Adrenal gland (tissue), 12 donors: ENCODE measurements around the gene CEP104. TPM values are rescaled to one million over a fixed set of nuclear protein-coding genes. Genes with fewer than 3 reads are reported as not detected.
"Not testable (repeated sequence)": the region's sequence is repeated elsewhere in the genome, so short reads cannot be mapped to it uniquely, and the experiment has no call there.

ENCODE experiments used
- DNase-seq, 7 donors: peaks; one replicate each; pipeline ENCODE4 v3.0.0-alpha.2; 2019 to 2020
- H3K27ac ChIP-seq, 5 donors: fragments of 200-600 bp; sonication (generic) in 4 of 5; 1 replicate in 3 of 5; 2 replicates in 2 of 5; pipeline versions ENCODE4 v1.5.1 to v1.8.0; 2016 to 2020; ENCODE audit warnings: mild to moderate bottlenecking in 1 of 5
- H3K27me3 ChIP-seq: fragments of 200-600 bp; 2 replicates; pipeline ENCODE4 v1.8.0; 2021
- H3K36me3 ChIP-seq, 2 donors: fragments of 200-600 bp; replicated peaks in 1 of 2; 1 replicate in 1 of 2; 2 replicates in 1 of 2; pipeline versions ENCODE4 v1.5.1 to v1.8.0; 2018 to 2022
- H3K4me1 ChIP-seq, 2 donors: fragments of 200-600 bp; replicated peaks in 1 of 2; 1 replicate in 1 of 2; 2 replicates in 1 of 2; pipeline versions ENCODE4 v1.5.1 to v1.8.0; 2018 to 2021
- H3K4me3 ChIP-seq, 4 donors: fragments of 200-600 bp; sonication (generic) in 3 of 4; one replicate each; pipeline ENCODE4 v1.5.1; 2016 to 2018
- H3K9me3 ChIP-seq, 3 donors: fragments of 200-600 bp; sonication (generic) in 1 of 3; replicated peaks in 1 of 3; 1 replicate in 2 of 3; 2 replicates in 1 of 3; pipeline versions ENCODE4 v1.5.1 to v1.8.0; 2016 to 2021
- POLR2A ChIP-seq, 2 donors: fragments of 450-650 bp; IDR thresholded peaks; one replicate each; pipeline ENCODE4 v1.6.1; 2017; ENCODE audit warnings: antibody characterized with exemption in 2 of 2, mild to moderate bottlenecking in 2 of 2, moderate library complexity in 1 of 2
- WGBS, 4 donors: extraction: QIAGEN DNeasy Blood & Tissue Kit in 2 of 4; methylation state at CpG; one replicate each; pipeline versions ENCODE4 v1.1.5 to v1.1.7; 2013 to 2017; 5-methylcytosine and 5-hydroxymethylcytosine counted together
- intact Hi-C, 2 donors: fragments of 100-400 bp; cut with DNase I; formaldehyde crosslinking; loops; one replicate each; pipeline versions ENCODE4 v1.14.1 to v1.15.0; 2022 to 2023
- polyA plus RNA-seq, 3 donors: library from polyadenylated mRNA; stranded (reverse); fragments of 200-250 nt in 2 of 3; fragments of 350-450 nt in 1 of 3; fragmentation: Illumina TruSeq in 1 of 3; extraction: RNeasy Lipid Tissue Mini Kit (QIAGEN cat#74804) in 1 of 3; gene quantifications; one replicate each; pipeline ENCODE4 v1.2.3, GENCODE V29; 2013 to 2014
- total RNA-seq, 9 donors: library from RNA; depleted of rRNA in 4 of 9; stranded (reverse); fragments of >200 nt in 4 of 9; fragments of 120-200 nt in 1 of 9; fragmentation: NEBNext Ultra II Directional in 1 of 9; extraction: Animal tissue kit (Norgen Biotek cat#: 25700) in 1 of 9; gene quantifications; one replicate each; pipeline versions ENCODE4 v1.1.0 to v1.2.4, GENCODE V29; 2013 to 2023
- TF ChIP-seq, protein P1 (sequence below), 6 experiments: fragments of 450-650 bp in 4 of 6; fragments of 200-600 bp in 2 of 6; sonication (generic) in 1 of 6; IDR thresholded peaks; 1 replicate in 5 of 6; 2 replicates in 1 of 6; pipeline versions ENCODE4 v1.5.1 to v1.8.0; 2016 to 2021; ENCODE audit warnings: antibody characterized with exemption in 6 of 6, mild to moderate bottlenecking in 2 of 6, moderate library complexity in 1 of 6
- donor health status: healthy with polysubstance abuse.
- donor health status: Bipolar disorder and iron deficiency.
- donor health status: DM: yes; HTN: yes; CAD: no.
- donor health status: DM: no; HTN: no; CAD: no.
- donor health status: DM: no; HTN: no; CAD: no.
- donor health status: DM: yes; HTN: yes; CAD: no.

CEP104 gene
- total and polyA plus RNA-seq, 12 donors: 13.6 to 80.9 (median 38.1) TPM

DNA sequence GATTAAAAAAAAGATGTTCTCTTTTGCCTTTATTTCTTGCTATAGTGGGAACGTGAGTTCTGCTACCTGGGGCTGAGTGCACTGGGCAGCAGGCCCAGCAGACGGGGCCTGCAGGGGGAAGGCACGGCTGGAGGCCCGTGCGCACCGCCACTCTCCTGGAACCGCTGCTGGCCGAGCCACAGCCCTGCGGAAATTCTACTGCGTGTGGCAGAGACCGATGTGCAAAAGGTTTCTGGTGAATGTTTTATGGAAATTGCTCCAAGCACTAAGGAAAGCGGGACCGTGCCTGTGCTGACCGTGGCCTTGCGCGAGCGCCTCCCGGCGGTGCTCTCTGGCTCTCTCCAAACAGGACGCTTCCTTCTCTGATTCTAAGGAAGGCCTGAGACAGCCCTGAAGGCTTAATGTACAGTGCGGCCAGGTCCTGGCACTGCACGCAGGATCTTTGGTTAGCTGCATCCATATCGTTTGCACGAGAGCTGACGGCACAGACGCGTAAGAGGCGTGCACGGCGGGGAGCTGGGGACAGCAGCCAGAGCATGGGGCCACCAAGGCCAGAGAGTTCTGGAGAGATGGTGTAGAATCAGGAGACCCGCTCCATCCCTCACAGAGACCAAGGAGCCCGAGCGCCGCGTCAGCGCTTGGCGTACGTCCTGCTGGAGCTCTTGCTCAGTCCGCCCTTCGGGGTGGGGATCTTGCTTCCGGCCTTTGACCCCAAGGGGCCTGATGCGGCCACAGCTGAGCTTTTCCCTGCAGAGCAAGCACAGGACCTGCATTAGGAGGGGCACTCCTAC lies 42.0 kb downstream of the CEP104 start:
- TF ChIP-seq POLR2A (IDR thresholded peaks at IDR 0.05): no peak
- TF ChIP-seq, protein P1, sequence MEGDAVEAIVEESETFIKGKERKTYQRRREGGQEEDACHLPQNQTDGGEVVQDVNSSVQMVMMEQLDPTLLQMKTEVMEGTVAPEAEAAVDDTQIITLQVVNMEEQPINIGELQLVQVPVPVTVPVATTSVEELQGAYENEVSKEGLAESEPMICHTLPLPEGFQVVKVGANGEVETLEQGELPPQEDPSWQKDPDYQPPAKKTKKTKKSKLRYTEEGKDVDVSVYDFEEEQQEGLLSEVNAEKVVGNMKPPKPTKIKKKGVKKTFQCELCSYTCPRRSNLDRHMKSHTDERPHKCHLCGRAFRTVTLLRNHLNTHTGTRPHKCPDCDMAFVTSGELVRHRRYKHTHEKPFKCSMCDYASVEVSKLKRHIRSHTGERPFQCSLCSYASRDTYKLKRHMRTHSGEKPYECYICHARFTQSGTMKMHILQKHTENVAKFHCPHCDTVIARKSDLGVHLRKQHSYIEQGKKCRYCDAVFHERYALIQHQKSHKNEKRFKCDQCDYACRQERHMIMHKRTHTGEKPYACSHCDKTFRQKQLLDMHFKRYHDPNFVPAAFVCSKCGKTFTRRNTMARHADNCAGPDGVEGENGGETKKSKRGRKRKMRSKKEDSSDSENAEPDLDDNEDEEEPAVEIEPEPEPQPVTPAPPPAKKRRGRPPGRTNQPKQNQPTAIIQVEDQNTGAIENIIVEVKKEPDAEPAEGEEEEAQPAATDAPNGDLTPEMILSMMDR (IDR thresholded peaks at IDR 0.05): no peak
- Histone ChIP-seq H3K36me3 (peaks cover 0 to 30% of the 10 kb centered on the region in 2 donors), H3K9me3 (no peaks in the 10 kb centered on the region), H3K4me3 (no peak overlapping the region), H3K4me1 (no peaks in the 10 kb centered on the region), H3K27ac (no peak overlapping the region), H3K27me3 (no peaks in the 10 kb centered on the region)
- no peak for DNase-seq
- WGBS, 4 donors: 90 to 97% (median 92%) methylated on average over 27 to 42 of the region's 42 CpGs
- intact Hi-C loops: no loop called here

GRCh38 chr1:3814065-3814464 lies 42.9 kb downstream of the CEP104 start:
- Histone ChIP-seq H3K27ac (no peak overlapping the region), H3K9me3 (no peaks in the 10 kb centered on the region), H3K36me3 (peaks cover 0 to 27% of the 10 kb centered on the region in 2 donors), H3K27me3 (no peaks in the 10 kb centered on the region), H3K4me3 (no peak overlapping the region), H3K4me1 (no peaks in the 10 kb centered on the region)
- no peak for DNase-seq
- intact Hi-C loops: no loop called here
- no peak for TF ChIP-seq POLR2A (IDR thresholded peaks at IDR 0.05)
- TF ChIP-seq, protein P1 (IDR thresholded peaks at IDR 0.05): no peak
- 93 to 97% (median 95%) methylated on average over 2 of the region's 2 CpGs for WGBS, 4 donors

- H3K4me3 ChIP-seq: no peak overlapping the region
- no peaks in the 10 kb centered on the region for H3K9me3 ChIP-seq
- H3K27me3 ChIP-seq: no peaks in the 10 kb centered on the region
- no peak for TF ChIP-seq POLR2A (IDR thresholded peaks at IDR 0.05)
- TF ChIP-seq, protein P1 (IDR thresholded peaks at IDR 0.05): no peak
- no peak for DNase-seq
- H3K27ac ChIP-seq: no peak overlapping the region
- intact Hi-C loops: no loop called here
- H3K4me1 ChIP-seq: no peaks in the 10 kb centered on the region
- 41 to 50% (median 45%) methylated on average over 2 of the region's 2 CpGs for WGBS, 4 donors
- peaks cover 0 to 24% of the 10 kb centered on the region in 2 donors for H3K36me3 ChIP-seq
These were observed 45.5 kb downstream of the CEP104 start for GRCh38 chr1:3811595-3811911.

- 74 to 81% (median 76%) methylated on average over 9 of the region's 9 CpGs for WGBS, 4 donors
- H3K4me3 ChIP-seq, intact Hi-C loops, H3K27me3 ChIP-seq, H3K4me1 ChIP-seq, DNase-seq, H3K27ac ChIP-seq, H3K9me3 ChIP-seq: not testable (repeated sequence)
- peaks cover 0 to 11% of the 10 kb centered on the region in 2 donors for H3K36me3 ChIP-seq
These were observed 46.8 kb downstream of the CEP104 start for GRCh38 chr1:3810149-3810761.
